IPS-18a (cell line): ENCODE data around the gene LRRK1.

Experiments
- H3K27ac ChIP-seq: one replicate; pipeline ENCODE4 v1.5.1; 2013; ENCODE audit warnings: low read length
- H3K27me3 ChIP-seq: one replicate; pipeline ENCODE4 v1.6.1; 2013; ENCODE audit warnings: mild to moderate bottlenecking, low read length; ENCODE audit not compliant: control insufficient read depth, insufficient read depth
- H3K36me3 ChIP-seq: one replicate; pipeline ENCODE4 v1.6.1; 2013; ENCODE audit warnings: low read depth, low read length; ENCODE audit not compliant: control insufficient read depth
- H3K4me1 ChIP-seq: one replicate; pipeline ENCODE4 v1.6.1; 2013; ENCODE audit warnings: low read depth, low read length; ENCODE audit not compliant: control insufficient read depth
- H3K4me3 ChIP-seq: one replicate; pipeline ENCODE4 v1.5.1; 2013; ENCODE audit warnings: low read length
- H3K9ac ChIP-seq: one replicate; pipeline ENCODE4 v1.6.1; 2013; ENCODE audit warnings: mild to moderate bottlenecking, low read length, moderate library complexity
- H3K9me3 ChIP-seq: one replicate; pipeline ENCODE4 v1.6.1; 2013; ENCODE audit warnings: low read depth, low read length; ENCODE audit not compliant: control insufficient read depth

LRRK1 gene

DNA sequence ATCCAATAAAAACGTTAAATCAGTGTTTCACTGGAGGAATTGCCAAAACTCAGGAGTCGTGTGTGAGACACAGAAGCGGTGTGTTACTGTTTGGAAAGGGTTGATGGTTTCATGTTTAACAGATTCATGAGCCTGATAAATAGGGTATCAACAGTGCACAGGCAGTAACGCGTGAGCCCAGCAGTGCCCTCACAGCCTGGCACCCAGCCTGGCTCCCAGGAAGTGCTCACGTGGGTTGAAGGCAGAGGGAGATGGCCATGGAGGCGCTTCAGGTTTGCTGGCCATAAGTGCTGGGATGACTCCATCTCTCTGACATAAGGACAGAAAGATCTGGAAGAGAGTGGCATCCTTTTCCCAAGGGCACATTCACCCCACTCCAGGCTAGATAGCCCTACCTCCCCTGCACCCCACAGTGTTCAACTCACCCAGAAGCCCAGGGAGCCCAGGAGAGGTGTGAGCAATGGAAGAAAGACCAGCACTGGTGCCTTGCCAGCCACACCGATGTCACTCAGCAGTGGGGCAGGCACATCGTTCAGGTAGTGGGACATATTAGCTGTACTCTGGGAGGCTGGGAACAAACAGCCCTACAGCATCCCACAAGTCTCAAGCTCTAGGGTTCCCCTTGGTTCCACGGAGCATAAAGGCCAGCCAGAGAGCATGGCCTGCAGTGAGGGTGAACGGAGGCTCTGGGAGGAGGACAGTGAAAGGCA is 164.3 kb downstream of the LRRK1 start:
- H3K27me3 ChIP-seq, result no peaks in the 10 kb centered on the region

GRCh38 chr15:101084801-101085200 is 165.6 kb downstream of the LRRK1 start:
- Histone ChIP-seq H3K27ac (no peak overlapping the region), H3K9ac (no peak overlapping the region), H3K36me3 (no peaks in the 10 kb centered on the region), H3K4me3 (no peak overlapping the region), H3K9me3 (no peaks in the 10 kb centered on the region), H3K27me3 (no peaks in the 10 kb centered on the region), H3K4me1 (no peaks in the 10 kb centered on the region)

More for the DNA sequence above, 164.3 kb downstream of the LRRK1 start:
- Histone ChIP-seq H3K27ac (no peak overlapping the region), H3K9ac (no peak overlapping the region), H3K4me3 (no peak overlapping the region), H3K9me3 (no peaks in the 10 kb centered on the region), H3K36me3 (no peaks in the 10 kb centered on the region), H3K4me1 (peaks cover 8% of the 10 kb centered on the region)

DNA sequence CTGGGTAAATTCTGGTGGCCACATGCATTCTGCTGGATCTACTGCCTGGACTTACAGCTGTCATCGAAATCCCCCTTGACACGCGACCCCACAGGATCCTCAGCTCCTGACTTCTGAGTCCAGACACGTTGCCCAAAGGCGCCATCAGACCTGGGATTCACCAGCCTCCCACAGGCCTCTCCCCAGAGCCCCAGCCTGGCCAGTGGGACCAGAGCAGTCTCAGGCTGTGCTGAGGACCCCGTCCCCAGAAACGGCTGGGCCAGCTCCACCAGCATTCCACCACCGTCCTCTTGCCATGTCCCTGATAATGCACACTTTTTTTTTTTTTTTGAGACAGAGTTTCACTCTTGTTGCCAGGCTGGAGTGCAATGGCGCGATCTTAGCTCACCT is 166.1 kb downstream of the LRRK1 start:
- Histone ChIP-seq H3K27ac (no peak overlapping the region), H3K36me3 (no peaks in the 10 kb centered on the region), H3K9me3 (no peaks in the 10 kb centered on the region), H3K9ac (no peak overlapping the region), H3K4me3 (no peak overlapping the region), H3K4me1 (no peaks in the 10 kb centered on the region), H3K27me3 (no peaks in the 10 kb centered on the region)

DNA sequence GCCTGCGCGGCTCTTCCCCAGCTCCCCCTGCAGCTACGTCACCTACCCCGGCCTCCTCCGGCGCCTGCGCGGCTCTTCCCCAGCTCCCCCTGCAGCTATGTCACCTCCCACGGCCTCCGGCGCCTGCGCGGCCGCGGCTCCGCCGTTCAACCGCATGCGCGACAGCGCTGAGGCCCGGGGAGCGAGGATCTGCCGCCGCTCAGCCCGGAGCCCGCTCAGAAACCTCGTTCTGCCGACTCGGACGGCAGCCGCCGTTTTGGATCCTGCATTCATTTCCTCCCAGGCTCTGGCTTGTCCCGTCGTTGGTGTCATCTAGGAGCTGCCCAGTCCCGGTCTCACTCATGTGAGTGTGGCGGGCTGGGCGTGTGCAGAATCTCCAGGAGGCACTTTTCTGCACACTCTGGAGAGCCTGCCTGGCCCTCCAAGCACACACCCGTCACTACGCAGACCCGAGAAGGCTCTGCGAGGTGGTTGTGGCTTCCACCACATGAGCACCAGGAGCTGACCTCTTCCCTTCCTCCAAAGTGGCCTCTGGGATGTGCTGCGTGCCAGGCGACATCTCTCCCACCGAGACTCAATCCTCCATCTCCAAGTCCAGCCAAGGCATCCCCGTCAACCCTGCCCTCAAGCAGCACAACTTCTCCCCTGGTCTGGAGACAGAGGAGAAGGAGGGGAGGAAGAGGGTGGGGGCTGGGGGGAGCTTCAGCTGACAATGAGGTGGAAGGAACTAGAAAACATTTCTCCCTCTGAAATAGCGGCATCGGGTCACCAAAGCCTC is 167.4 kb downstream of the LRRK1 start:
- Histone ChIP-seq H3K27me3 (no peaks in the 10 kb centered on the region), H3K36me3 (no peaks in the 10 kb centered on the region), H3K9ac (no peak overlapping the region), H3K4me1 (no peaks in the 10 kb centered on the region), H3K27ac (no peak overlapping the region), H3K4me3 (no peak overlapping the region), H3K9me3 (no peaks in the 10 kb centered on the region)

- no peaks in the 10 kb centered on the region for H3K27me3 ChIP-seq
Observed at GRCh38 chr15:101087172-101087769, 168.1 kb downstream of the LRRK1 start.

GRCh38 chr15:101088271-101088670 is 169.1 kb downstream of the LRRK1 start:
- no peak overlapping the region for H3K27ac ChIP-seq
- no peaks in the 10 kb centered on the region for H3K4me1 ChIP-seq

More at GRCh38 chr15:101087172-101087769, 168.1 kb downstream of the LRRK1 start:
- no peak overlapping the region for H3K4me3 ChIP-seq
- H3K9ac ChIP-seq, result no peak overlapping the region
- H3K36me3 ChIP-seq, result no peaks in the 10 kb centered on the region
- no peaks in the 10 kb centered on the region for H3K9me3 ChIP-seq
- no peaks in the 10 kb centered on the region for H3K4me1 ChIP-seq
- H3K27ac ChIP-seq, result no peak overlapping the region

DNA sequence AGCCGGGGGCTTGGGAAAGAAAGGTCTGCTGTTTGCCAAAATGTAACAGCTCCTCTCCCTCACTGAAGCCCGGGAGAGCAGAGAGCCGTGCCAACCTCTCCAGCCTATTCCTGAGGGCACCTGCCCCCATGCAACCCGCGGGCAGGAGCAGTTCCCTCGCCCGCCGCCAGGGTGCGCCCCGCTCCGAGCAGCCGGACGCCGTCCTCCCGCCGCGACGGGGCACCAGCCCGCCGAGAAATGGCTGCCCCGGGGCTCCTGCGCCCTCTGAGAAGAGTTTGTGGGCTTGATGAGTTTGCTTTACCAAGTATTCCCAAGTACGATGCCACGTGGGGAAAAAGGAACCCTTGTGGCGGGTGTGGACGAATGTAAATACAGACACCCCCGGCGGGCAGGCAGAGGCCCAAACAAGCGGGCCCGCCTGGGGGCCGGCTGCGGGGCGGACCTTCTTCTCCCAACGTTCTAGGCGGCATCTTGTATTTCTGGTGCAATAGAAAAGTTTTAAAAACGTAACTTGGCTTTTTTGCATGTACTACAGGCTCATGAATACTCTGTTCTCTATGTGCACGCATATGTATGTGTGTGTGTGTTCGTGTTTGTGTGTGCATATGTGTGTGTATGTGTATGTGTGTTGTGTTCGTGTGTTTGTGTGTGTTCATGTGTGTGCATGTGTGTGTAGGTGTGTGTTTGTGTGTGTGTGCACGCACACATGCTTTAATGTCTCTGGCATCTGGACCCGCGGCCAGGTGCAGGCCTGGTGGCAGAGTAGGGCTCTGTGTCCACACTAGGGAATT is 169.8 kb downstream of the LRRK1 start:
- Histone ChIP-seq H3K4me1 (no peaks in the 10 kb centered on the region), H3K9me3 (no peaks in the 10 kb centered on the region), H3K9ac (no peak overlapping the region), H3K27ac (no peak overlapping the region), H3K27me3 (no peaks in the 10 kb centered on the region), H3K4me3 (no peak overlapping the region), H3K36me3 (no peaks in the 10 kb centered on the region)

More at GRCh38 chr15:101088271-101088670, 169.1 kb downstream of the LRRK1 start:
- no peaks in the 10 kb centered on the region for H3K27me3 ChIP-seq
- no peaks in the 10 kb centered on the region for H3K36me3 ChIP-seq
- H3K9ac ChIP-seq, result no peak overlapping the region
- no peaks in the 10 kb centered on the region for H3K9me3 ChIP-seq
- no peak overlapping the region for H3K4me3 ChIP-seq

- Histone ChIP-seq H3K4me1 (no peaks in the 10 kb centered on the region), H3K9me3 (no peaks in the 10 kb centered on the region), H3K36me3 (no peaks in the 10 kb centered on the region), H3K9ac (no peak overlapping the region), H3K27me3 (no peaks in the 10 kb centered on the region), H3K27ac (no peak overlapping the region), H3K4me3 (no peak overlapping the region)
Observed at GRCh38 chr15:101089579-101090427, 170.6 kb downstream of the LRRK1 start.

GRCh38 chr15:101090428-101090790 is 171.3 kb downstream of the LRRK1 start:
- no peaks in the 10 kb centered on the region for H3K27me3 ChIP-seq
- H3K9me3 ChIP-seq, result no peaks in the 10 kb centered on the region
- H3K27ac ChIP-seq, result no peak overlapping the region
- no peaks in the 10 kb centered on the region for H3K4me1 ChIP-seq
- H3K4me3 ChIP-seq, result no peak overlapping the region
- H3K9ac ChIP-seq, result no peak overlapping the region
- no peaks in the 10 kb centered on the region for H3K36me3 ChIP-seq

GRCh38 chr15:101091080-101092017 is 172.2 kb downstream of the LRRK1 start:
- Histone ChIP-seq H3K27ac (no peak overlapping the region), H3K4me3 (no peak overlapping the region), H3K9ac (no peak overlapping the region), H3K36me3 (no peaks in the 10 kb centered on the region), H3K4me1 (no peaks in the 10 kb centered on the region), H3K27me3 (no peaks in the 10 kb centered on the region), H3K9me3 (no peaks in the 10 kb centered on the region)
